Hepatocyte (in vitro differentiated cells): ENCODE measurements around the gene APBA3.

ENCODE experiments used
- EZH2 ChIP-seq: fragments of 200-600 bp; sonication (generic); IDR thresholded peaks from 2 replicates; pipeline ENCODE4 v1.6.1; 2016; ENCODE audit warnings: antibody characterized with exemption, mild to moderate bottlenecking, borderline replicate concordance
- EZH2phosphoT487 ChIP-seq: fragments of 200-600 bp; sonication (generic); IDR thresholded peaks from one replicate; pipeline ENCODE4 v1.6.1; 2018; ENCODE audit warnings: antibody characterized with exemption, mild to moderate bottlenecking, low read depth, moderate library complexity; ENCODE audit not compliant: unreplicated experiment, severe bottlenecking
- TF ChIP-seq, protein P1 (sequence below): fragments of 200-600 bp; sonication (generic); IDR thresholded peaks from 2 replicates; pipeline ENCODE4 v1.5.1; 2016; ENCODE audit warnings: antibody characterized with exemption, mild to moderate bottlenecking; ENCODE audit not compliant: poor library complexity

DNA sequence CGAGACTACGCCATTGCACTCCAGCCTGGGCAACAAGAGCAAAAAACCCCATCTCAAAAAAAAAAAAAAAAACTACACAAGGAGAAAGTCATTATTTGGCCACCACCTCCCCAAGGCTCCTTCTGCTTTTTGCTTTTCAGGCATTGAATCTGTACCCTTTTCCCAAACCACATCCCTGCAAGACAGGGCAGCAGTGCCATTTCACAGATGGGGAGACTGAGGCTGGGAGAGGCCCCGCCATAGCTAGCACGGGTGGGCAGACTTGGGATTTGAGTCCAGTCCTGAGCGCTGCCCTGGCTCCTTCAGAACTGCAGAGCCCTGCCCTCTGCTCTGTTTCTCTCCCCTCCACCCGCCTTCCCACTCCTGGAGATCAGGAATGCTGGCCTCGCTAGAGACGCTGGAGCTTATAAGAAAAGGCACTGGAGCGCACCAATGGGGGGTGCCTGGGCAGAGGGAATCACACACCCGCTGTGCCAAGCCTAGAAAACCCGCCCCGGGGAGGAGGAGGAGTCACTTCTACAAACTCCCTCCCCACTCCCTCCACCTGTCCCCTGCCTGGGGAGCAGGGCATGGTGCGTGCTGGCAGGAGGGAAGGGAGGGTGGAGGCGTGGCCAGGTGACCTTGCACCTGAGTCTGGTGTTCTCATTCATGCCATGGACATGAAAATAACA lies 35.7 kb downstream of the APBA3 start:
- TF ChIP-seq, protein P1, sequence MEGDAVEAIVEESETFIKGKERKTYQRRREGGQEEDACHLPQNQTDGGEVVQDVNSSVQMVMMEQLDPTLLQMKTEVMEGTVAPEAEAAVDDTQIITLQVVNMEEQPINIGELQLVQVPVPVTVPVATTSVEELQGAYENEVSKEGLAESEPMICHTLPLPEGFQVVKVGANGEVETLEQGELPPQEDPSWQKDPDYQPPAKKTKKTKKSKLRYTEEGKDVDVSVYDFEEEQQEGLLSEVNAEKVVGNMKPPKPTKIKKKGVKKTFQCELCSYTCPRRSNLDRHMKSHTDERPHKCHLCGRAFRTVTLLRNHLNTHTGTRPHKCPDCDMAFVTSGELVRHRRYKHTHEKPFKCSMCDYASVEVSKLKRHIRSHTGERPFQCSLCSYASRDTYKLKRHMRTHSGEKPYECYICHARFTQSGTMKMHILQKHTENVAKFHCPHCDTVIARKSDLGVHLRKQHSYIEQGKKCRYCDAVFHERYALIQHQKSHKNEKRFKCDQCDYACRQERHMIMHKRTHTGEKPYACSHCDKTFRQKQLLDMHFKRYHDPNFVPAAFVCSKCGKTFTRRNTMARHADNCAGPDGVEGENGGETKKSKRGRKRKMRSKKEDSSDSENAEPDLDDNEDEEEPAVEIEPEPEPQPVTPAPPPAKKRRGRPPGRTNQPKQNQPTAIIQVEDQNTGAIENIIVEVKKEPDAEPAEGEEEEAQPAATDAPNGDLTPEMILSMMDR, result no peak
- no peak for TF ChIP-seq EZH2phosphoT487
- TF ChIP-seq EZH2, result no peak
